Natural killer cell (primary cell): ENCODE results near the gene SPOCK1. TPM values are rescaled to one million over a fixed set of nuclear protein-coding genes. Genes with fewer than 3 reads are reported as not detected.

ENCODE experiments used
- ATAC-seq, 3 donors: fragments of 150-1000 bp in 2 of 3; fragments of 200-7000 bp in 1 of 3; cut with Tn5 transposase; 1 replicate in 1 of 3; 2 replicates in 2 of 3; pipeline ENCODE4 v1.10.0; 2021; ENCODE audit warnings: mild to moderate bottlenecking in 2 of 3, moderate library complexity in 2 of 3
- DNase-seq, 2 donors: peaks; one replicate each; pipeline versions ENCODE4 v3.0.0 to v3.0.0-alpha.2; 2013 to 2021; ENCODE audit warnings: mixed read lengths in 1 of 2
- H3K27ac ChIP-seq: one replicate; pipeline ENCODE4 v1.5.1; 2013; ENCODE audit warnings: mild to moderate bottlenecking, low read length
- H3K27me3 ChIP-seq: one replicate; pipeline ENCODE4 v1.6.1; 2013; ENCODE audit warnings: low read length; ENCODE audit not compliant: control insufficient read depth, insufficient read depth
- H3K36me3 ChIP-seq: one replicate; pipeline ENCODE4 v1.6.1; 2013; ENCODE audit warnings: low read length; ENCODE audit not compliant: control insufficient read depth, insufficient read depth
- H3K4me1 ChIP-seq: one replicate; pipeline ENCODE4 v1.6.1; 2013; ENCODE audit warnings: low read length; ENCODE audit not compliant: control insufficient read depth, insufficient read depth
- H3K4me3 ChIP-seq: one replicate; pipeline ENCODE4 v1.5.1; 2013; ENCODE audit warnings: low read length
- H3K9me3 ChIP-seq: one replicate; pipeline ENCODE4 v1.6.1; 2013; ENCODE audit warnings: low read length; ENCODE audit not compliant: control insufficient read depth, insufficient read depth
- H3K27ac Mint-ChIP-seq, 2 donors: one replicate each; pipeline ENCODE4 v1.8.0; 2022; ENCODE audit warnings: mild to moderate bottlenecking in 2 of 2, mixed read lengths in 2 of 2, moderate library complexity in 1 of 2
- H3K27me3 Mint-ChIP-seq, 2 donors: one replicate each; pipeline ENCODE4 v1.8.0; 2022; ENCODE audit warnings: low read depth in 2 of 2, mixed read lengths in 2 of 2
- H3K36me3 Mint-ChIP-seq: one replicate; pipeline ENCODE4 v1.8.0; 2022; ENCODE audit warnings: mixed read lengths
- H3K4me1 Mint-ChIP-seq, 2 donors: one replicate each; pipeline ENCODE4 v1.8.0; 2022; ENCODE audit warnings: mixed read lengths in 2 of 2
- H3K4me3 Mint-ChIP-seq: one replicate; pipeline ENCODE4 v1.8.0; 2022; ENCODE audit warnings: mild to moderate bottlenecking, moderate library complexity, mixed read lengths
- H3K9me3 Mint-ChIP-seq, 2 donors: one replicate each; pipeline ENCODE4 v1.8.0; 2022; ENCODE audit warnings: mixed read lengths in 2 of 2
- CTCF ChIP-seq: fragments of 200-600 bp; IDR thresholded peaks from one replicate; pipeline ENCODE4 v1.8.0; 2022; ENCODE audit warnings: antibody characterized with exemption
- WGBS: methylation state at CpG from one replicate; pipeline ENCODE4 v1.1.7; 2013; ENCODE audit warnings: missing lambda C conversion rate; ENCODE audit not compliant: insufficient coverage; 5-methylcytosine and 5-hydroxymethylcytosine counted together
- intact Hi-C: fragments of 100-400 bp; cut with micrococcal nuclease; formaldehyde crosslinking; loops from one replicate; pipeline ENCODE4 v1.14.2; 2022
- total RNA-seq, 4 donors: library from RNA; stranded (reverse); fragments of 120-200 nt in 1 of 4; gene quantifications; one replicate each; pipeline versions ENCODE4 v1.2.3 to v1.2.4, GENCODE V29; 2013 to 2022

Gene SPOCK1
- total RNA-seq, 3 donors from 2014 or later (not counting 1 experiment from before 2014, with no cell fraction given), result 0.09 to 1.6 (median 0.61) TPM

GRCh38 chr5:137216976-137217598, 282.0 kb downstream of the SPOCK1 start:
- Mint-ChIP-seq H3K4me1 (no peaks in the 10 kb centered on the region), H3K27me3 (no peaks in the 10 kb centered on the region), H3K4me3 (no peak overlapping the region), H3K27ac (no peak overlapping the region), H3K9me3 (peaks cover 0 to 2% of the 10 kb centered on the region in 2 donors), H3K36me3 (no peaks in the 10 kb centered on the region)
- 83% methylated on average over 5 of the region's 5 CpGs for WGBS
- Histone ChIP-seq H3K27me3 (no peaks in the 10 kb centered on the region), H3K9me3 (no peaks in the 10 kb centered on the region), H3K36me3 (no peaks in the 10 kb centered on the region), H3K4me1 (no peaks in the 10 kb centered on the region), H3K27ac (no peak overlapping the region), H3K4me3 (no peak overlapping the region)
- intact Hi-C loops, result no loop called here
- DNase-seq (no peak), ATAC-seq (no peak)
- TF ChIP-seq CTCF, result no peak

GRCh38 chr5:137215780-137216179, 283.3 kb downstream of the SPOCK1 start:
- Histone ChIP-seq H3K4me3 (no peak overlapping the region), H3K9me3 (no peaks in the 10 kb centered on the region), H3K27ac (no peak overlapping the region), H3K27me3 (no peaks in the 10 kb centered on the region), H3K4me1 (no peaks in the 10 kb centered on the region), H3K36me3 (no peaks in the 10 kb centered on the region)
- H3K9me3 Mint-ChIP-seq, result peaks cover 0 to 3% of the 10 kb centered on the region in 2 donors
- DNase-seq, result no peak
- no peak for ATAC-seq
- H3K27ac Mint-ChIP-seq, result no peak overlapping the region
- H3K36me3 Mint-ChIP-seq, result no peaks in the 10 kb centered on the region
- no peaks in the 10 kb centered on the region for H3K27me3 Mint-ChIP-seq
- H3K4me1 Mint-ChIP-seq, result no peaks in the 10 kb centered on the region
- 77% methylated on average over 2 of the region's 2 CpGs for WGBS
- intact Hi-C loops, result no loop called here
- H3K4me3 Mint-ChIP-seq, result no peak overlapping the region
- no peak for TF ChIP-seq CTCF

- no peak overlapping the region for H3K4me3 Mint-ChIP-seq
- Histone ChIP-seq H3K9me3 (no peaks in the 10 kb centered on the region), H3K36me3 (no peaks in the 10 kb centered on the region), H3K4me3 (no peak overlapping the region), H3K4me1 (no peaks in the 10 kb centered on the region), H3K27me3 (no peaks in the 10 kb centered on the region), H3K27ac (no peak overlapping the region)
- ATAC-seq (no peak), DNase-seq (no peak)
- intact Hi-C loops, result no loop called here
- no peak for TF ChIP-seq CTCF
- H3K9me3 Mint-ChIP-seq, result peaks cover 0 to 3% of the 10 kb centered on the region in 2 donors
- WGBS, result no CpG with 5 or more reads among the region's 1 CpG
- H3K4me1 Mint-ChIP-seq, result no peaks in the 10 kb centered on the region
- no peak overlapping the region for H3K27ac Mint-ChIP-seq
- no peaks in the 10 kb centered on the region for H3K27me3 Mint-ChIP-seq
- H3K36me3 Mint-ChIP-seq, result no peaks in the 10 kb centered on the region
These were observed 283.9 kb downstream of the SPOCK1 start for GRCh38 chr5:137215261-137215660.
